HepG2 (cell line): Measurements from ENCODE around the gene KLHL21. TPM values are rescaled to one million over a fixed set of nuclear protein-coding genes. Genes with fewer than 3 reads are reported as not detected.

ENCODE experiments used
- NFKBIZ ChIP-seq: IDR thresholded peaks from 2 replicates; pipeline ENCODE4 v1.6.1; 2018; ENCODE audit warnings: missing genetic modification reagents, missing compliant biosample characterization
- PHF21A ChIP-seq: sonication (generic); formaldehyde crosslinking; IDR thresholded peaks from 2 replicates; pipeline ENCODE4 v1.5.0; 2020; ENCODE audit warnings: mild to moderate bottlenecking, missing genetic modification reagents
- PRPF4 ChIP-seq: fragments of 200-400 bp; formaldehyde crosslinking; IDR thresholded peaks from 2 replicates; pipeline ENCODE4 v1.6.1; 2016; ENCODE audit warnings: low read length, low read depth; ENCODE audit not compliant: poor library complexity, severe bottlenecking
- RFX1 ChIP-seq: fragments of 450-650 bp; IDR thresholded peaks from 2 replicates; pipeline ENCODE4 v1.6.1; 2017
- RFX5 ChIP-seq: IDR thresholded peaks from 2 replicates; pipeline ENCODE4 v1.6.1; 2011; ENCODE audit warnings: low read depth, low read length, improper control_type of control experiment
- SALL1 ChIP-seq: sonication (generic); formaldehyde crosslinking; IDR thresholded peaks from 2 replicates; pipeline ENCODE4 v1.8.0; 2022; ENCODE audit warnings: mild to moderate bottlenecking, missing genetic modification reagents
- ZNF350 ChIP-seq: sonication (generic); formaldehyde crosslinking; IDR thresholded peaks from 2 replicates; pipeline ENCODE4 v1.4.0; 2020; ENCODE audit warnings: mild to moderate bottlenecking, low read depth, missing genetic modification reagents, borderline replicate concordance
- ZNF567 ChIP-seq: sonication (generic); formaldehyde crosslinking; IDR thresholded peaks from 2 replicates; pipeline ENCODE4 v1.8.1; 2023; ENCODE audit warnings: mild to moderate bottlenecking, missing genetic modification reagents, borderline replicate concordance
- ZNF605 ChIP-seq: sonication (generic); formaldehyde crosslinking; IDR thresholded peaks from 2 replicates; pipeline ENCODE4 v1.8.0; 2022; ENCODE audit warnings: mild to moderate bottlenecking, missing genetic modification reagents
- ZNF616 ChIP-seq: sonication (generic); formaldehyde crosslinking; IDR thresholded peaks from 2 replicates; pipeline ENCODE4 v1.5.0; 2020; ENCODE audit warnings: low read depth, mild to moderate bottlenecking, missing genetic modification reagents
- ZNF746 ChIP-seq: sonication (generic); formaldehyde crosslinking; IDR thresholded peaks from 2 replicates; pipeline ENCODE4 v1.8.0; 2022; ENCODE audit warnings: mild to moderate bottlenecking, missing genetic modification reagents
- ZNF792 ChIP-seq: IDR thresholded peaks from 2 replicates; pipeline ENCODE4 v1.6.1; 2016
- polyA plus RNA-seq, 8 experiments: library from polyadenylated mRNA; depleted of rRNA in 3 of 8; stranded (reverse) in 7 of 8; unstranded in 1 of 8; fragments of >200 nt; fragmentation: Illumina TruSeq in 4 of 8; extraction: Trizol in 4 of 8; gene quantifications; 2 replicates each; pipeline versions ENCODE4 v1.2.1 to v1.2.3, GENCODE V29; 2011 to 2016; ENCODE audit warnings: low read depth in 4 of 8, missing spikeins in 1 of 8, mixed read lengths in 1 of 8; ENCODE audit not compliant: insufficient read depth in 1 of 8
- total RNA-seq, 5 experiments: library from RNA; depleted of rRNA; stranded (reverse); fragments of >200 nt; fragmentation: Illumina TruSeq; extraction: Trizol; gene quantifications; 2 replicates each; pipeline ENCODE4 v1.2.3, GENCODE V29; 2016; ENCODE audit warnings: low read depth in 1 of 5
- TF ChIP-seq, protein P1 (sequence below): sonication (generic); formaldehyde crosslinking; IDR thresholded peaks from 2 replicates; pipeline ENCODE4; 2020; ENCODE audit warnings: missing genetic modification reagents, mild to moderate bottlenecking, borderline replicate concordance
- TF ChIP-seq, protein P2 (sequence below): sonication (generic); formaldehyde crosslinking; IDR thresholded peaks from 2 replicates; pipeline ENCODE4 v1.8.1; 2022; ENCODE audit warnings: mild to moderate bottlenecking, missing genetic modification reagents
- TF ChIP-seq, protein P3 (sequence below): sonication (generic); formaldehyde crosslinking; IDR thresholded peaks from 2 replicates; pipeline ENCODE4 v1.9.0; 2022; ENCODE audit warnings: low read depth, missing genetic modification reagents
- TF ChIP-seq, protein P4 (sequence below): sonication (generic); formaldehyde crosslinking; conservative IDR thresholded peaks from 2 replicates; pipeline ENCODE4 v1.5.0; 2020; ENCODE audit warnings: missing genetic modification reagents
- TF ChIP-seq, protein P5 (sequence below): sonication (generic); formaldehyde crosslinking; IDR thresholded peaks from 2 replicates; pipeline ENCODE4 v1.4.0; 2020; ENCODE audit warnings: missing genetic modification reagents, borderline replicate concordance
- TF ChIP-seq, protein P6 (sequence below): sonication (generic); formaldehyde crosslinking; IDR thresholded peaks from 2 replicates; pipeline ENCODE4 v1.5.0; 2020; ENCODE audit warnings: missing genetic modification reagents, mild to moderate bottlenecking, borderline replicate concordance

KLHL21 gene
- total and polyA plus RNA-seq, 2 of the 13 experiments (the other 11 are each of a cell fraction or from before 2014, with no cell fraction given) = 14.8 to 25.0 TPM

DNA sequence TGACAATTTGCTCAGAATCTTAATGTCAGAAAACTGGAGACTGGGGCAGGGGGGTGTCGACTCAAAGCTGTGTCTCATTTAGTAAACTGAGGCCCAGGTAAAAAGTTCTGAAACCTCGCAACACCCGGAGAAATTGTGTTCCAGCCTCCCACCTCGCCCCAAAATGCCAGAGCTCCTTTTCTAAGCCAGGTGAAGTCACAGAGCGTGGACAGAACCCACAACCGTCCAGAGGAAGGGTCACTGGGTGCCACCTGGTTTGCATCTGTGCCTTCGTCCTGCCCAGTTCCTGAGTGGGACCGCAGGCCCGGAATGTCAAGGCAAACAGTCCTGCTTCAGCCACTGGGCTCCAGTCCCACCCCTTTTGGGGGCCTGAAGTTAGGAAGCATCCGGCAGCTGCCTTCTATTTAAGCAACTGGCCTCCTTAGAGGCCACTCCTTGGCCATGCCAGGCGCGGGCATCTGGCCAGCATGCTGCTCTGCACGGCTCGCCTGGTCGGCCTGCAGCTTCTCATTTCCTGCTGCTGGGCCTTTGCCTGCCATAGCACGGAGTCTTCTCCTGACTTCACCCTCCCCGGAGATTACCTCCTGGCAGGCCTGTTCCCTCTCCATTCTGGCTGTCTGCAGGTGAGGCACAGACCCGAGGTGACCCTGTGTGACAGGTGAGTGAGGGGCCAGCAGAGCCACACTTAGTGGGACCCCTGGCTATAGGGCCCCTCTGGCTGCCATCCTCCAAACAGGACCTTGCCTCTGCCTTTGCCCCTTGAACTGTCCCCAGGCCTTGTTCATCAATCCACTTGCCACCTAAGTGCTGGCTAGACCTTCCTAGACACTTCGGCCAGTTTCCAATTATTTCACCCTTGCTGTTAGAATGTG is 47.5 kb downstream of the KLHL21 start, which contains the start of gene TAS1R1 (continued):
- TF ChIP-seq, protein P1, sequence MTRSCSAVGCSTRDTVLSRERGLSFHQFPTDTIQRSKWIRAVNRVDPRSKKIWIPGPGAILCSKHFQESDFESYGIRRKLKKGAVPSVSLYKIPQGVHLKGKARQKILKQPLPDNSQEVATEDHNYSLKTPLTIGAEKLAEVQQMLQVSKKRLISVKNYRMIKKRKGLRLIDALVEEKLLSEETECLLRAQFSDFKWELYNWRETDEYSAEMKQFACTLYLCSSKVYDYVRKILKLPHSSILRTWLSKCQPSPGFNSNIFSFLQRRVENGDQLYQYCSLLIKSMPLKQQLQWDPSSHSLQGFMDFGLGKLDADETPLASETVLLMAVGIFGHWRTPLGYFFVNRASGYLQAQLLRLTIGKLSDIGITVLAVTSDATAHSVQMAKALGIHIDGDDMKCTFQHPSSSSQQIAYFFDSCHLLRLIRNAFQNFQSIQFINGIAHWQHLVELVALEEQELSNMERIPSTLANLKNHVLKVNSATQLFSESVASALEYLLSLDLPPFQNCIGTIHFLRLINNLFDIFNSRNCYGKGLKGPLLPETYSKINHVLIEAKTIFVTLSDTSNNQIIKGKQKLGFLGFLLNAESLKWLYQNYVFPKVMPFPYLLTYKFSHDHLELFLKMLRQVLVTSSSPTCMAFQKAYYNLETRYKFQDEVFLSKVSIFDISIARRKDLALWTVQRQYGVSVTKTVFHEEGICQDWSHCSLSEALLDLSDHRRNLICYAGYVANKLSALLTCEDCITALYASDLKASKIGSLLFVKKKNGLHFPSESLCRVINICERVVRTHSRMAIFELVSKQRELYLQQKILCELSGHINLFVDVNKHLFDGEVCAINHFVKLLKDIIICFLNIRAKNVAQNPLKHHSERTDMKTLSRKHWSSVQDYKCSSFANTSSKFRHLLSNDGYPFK (CRISPR knock-in tag) = no peak
- TF ChIP-seq NFKBIZ (CRISPR knock-in tag) (no peak), ZNF792 (CRISPR knock-in tag) (0 out of 2 replicates have a peak, but pooled peaks have one; percentile 36), ZNF616 (CRISPR knock-in tag) (no peak), RFX1 (no peak), PRPF4 (no peak), ZNF746 (no peak), ZNF567 (peak; percentile 70; the same call in 1 of the 2 replicates), SALL1 (peak; percentile 51), ZNF350 (CRISPR knock-in tag) (no peak; the same call in 1 of the 2 replicates), RFX5 (no peak), PHF21A (CRISPR knock-in tag) (no peak), ZNF605 (CRISPR knock-in tag) (peak; percentile 49; the same call in 1 of the 2 replicates)
- TF ChIP-seq, protein P2, sequence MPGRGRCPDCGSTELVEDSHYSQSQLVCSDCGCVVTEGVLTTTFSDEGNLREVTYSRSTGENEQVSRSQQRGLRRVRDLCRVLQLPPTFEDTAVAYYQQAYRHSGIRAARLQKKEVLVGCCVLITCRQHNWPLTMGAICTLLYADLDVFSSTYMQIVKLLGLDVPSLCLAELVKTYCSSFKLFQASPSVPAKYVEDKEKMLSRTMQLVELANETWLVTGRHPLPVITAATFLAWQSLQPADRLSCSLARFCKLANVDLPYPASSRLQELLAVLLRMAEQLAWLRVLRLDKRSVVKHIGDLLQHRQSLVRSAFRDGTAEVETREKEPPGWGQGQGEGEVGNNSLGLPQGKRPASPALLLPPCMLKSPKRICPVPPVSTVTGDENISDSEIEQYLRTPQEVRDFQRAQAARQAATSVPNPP = no peak
- TF ChIP-seq, protein P3, sequence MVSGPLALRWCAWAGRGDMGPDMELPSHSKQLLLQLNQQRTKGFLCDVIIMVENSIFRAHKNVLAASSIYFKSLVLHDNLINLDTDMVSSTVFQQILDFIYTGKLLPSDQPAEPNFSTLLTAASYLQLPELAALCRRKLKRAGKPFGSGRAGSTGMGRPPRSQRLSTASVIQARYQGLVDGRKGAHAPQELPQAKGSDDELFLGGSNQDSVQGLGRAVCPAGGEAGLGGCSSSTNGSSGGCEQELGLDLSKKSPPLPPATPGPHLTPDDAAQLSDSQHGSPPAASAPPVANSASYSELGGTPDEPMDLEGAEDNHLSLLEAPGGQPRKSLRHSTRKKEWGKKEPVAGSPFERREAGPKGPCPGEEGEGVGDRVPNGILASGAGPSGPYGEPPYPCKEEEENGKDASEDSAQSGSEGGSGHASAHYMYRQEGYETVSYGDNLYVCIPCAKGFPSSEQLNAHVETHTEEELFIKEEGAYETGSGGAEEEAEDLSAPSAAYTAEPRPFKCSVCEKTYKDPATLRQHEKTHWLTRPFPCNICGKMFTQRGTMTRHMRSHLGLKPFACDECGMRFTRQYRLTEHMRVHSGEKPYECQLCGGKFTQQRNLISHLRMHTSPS = no peak; the same call in 1 of the 2 replicates
- TF ChIP-seq, protein P4, sequence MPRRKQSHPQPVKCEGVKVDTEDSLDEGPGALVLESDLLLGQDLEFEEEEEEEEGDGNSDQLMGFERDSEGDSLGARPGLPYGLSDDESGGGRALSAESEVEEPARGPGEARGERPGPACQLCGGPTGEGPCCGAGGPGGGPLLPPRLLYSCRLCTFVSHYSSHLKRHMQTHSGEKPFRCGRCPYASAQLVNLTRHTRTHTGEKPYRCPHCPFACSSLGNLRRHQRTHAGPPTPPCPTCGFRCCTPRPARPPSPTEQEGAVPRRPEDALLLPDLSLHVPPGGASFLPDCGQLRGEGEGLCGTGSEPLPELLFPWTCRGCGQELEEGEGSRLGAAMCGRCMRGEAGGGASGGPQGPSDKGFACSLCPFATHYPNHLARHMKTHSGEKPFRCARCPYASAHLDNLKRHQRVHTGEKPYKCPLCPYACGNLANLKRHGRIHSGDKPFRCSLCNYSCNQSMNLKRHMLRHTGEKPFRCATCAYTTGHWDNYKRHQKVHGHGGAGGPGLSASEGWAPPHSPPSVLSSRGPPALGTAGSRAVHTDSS (CRISPR knock-in tag) = no peak
- TF ChIP-seq, protein P5, sequence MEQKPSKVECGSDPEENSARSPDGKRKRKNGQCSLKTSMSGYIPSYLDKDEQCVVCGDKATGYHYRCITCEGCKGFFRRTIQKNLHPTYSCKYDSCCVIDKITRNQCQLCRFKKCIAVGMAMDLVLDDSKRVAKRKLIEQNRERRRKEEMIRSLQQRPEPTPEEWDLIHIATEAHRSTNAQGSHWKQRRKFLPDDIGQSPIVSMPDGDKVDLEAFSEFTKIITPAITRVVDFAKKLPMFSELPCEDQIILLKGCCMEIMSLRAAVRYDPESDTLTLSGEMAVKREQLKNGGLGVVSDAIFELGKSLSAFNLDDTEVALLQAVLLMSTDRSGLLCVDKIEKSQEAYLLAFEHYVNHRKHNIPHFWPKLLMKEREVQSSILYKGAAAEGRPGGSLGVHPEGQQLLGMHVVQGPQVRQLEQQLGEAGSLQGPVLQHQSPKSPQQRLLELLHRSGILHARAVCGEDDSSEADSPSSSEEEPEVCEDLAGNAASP (CRISPR knock-in tag) = no peak
- TF ChIP-seq, protein P6, sequence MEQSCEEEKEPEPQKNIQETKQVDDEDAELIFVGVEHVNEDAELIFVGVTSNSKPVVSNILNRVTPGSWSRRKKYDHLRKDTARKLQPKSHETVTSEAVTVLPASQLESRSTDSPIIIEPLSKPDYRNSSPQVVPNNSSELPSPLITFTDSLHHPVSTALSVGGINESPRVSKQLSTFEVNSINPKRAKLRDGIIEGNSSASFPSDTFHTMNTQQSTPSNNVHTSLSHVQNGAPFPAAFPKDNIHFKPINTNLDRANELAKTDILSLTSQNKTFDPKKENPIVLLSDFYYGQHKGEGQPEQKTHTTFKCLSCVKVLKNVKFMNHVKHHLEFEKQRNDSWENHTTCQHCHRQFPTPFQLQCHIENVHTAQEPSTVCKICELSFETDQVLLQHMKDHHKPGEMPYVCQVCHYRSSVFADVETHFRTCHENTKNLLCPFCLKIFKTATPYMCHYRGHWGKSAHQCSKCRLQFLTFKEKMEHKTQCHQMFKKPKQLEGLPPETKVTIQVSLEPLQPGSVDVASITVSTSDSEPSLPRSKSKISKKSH (CRISPR knock-in tag) = 0 out of 2 replicates have a peak, but pooled peaks have one; percentile 29
